MCF 10A (cell line): ENCODE results near the gene NCMAP. TPM values are rescaled to one million over a fixed set of nuclear protein-coding genes. Genes with fewer than 3 reads are reported as not detected.
A peak's percentile ranks its signal among the peaks of the same experiment; 100 is the strongest.

Source experiments
- BruUV-seq: library from RNA; stranded (reverse); fragments of 400-500 nt; replicated peaks from 2 replicates; lab custom pipeline; 2021; lab: Mats Ljungman, UMichigan
- CTCF ChIA-PET: fragments of 300-600 bp; sonication (Branson Sonifier 250); formaldehyde crosslinking; extraction: SDS; loops from one replicate; lab custom pipeline; 2021; ENCODE audit warnings: antibody characterized with exemption, inconsistent platforms; lab: Yijun Ruan, JAX
- POLR2A ChIA-PET: fragments of 300-600, 350-650 bp; sonication (Branson Sonifier 250); formaldehyde crosslinking; extraction: SDS; loops from one replicate; lab custom pipeline; 2020; ENCODE audit warnings: antibody characterized with exemption, inconsistent platforms; lab: Yijun Ruan, JAX
- DNase-seq: peaks from one replicate; pipeline ENCODE4 v3.0.0-alpha.2; 2018; ENCODE audit not compliant: unreplicated experiment
- H3K27ac Mint-ChIP-seq: one replicate; pipeline ENCODE4 v1.8.0; 2022; ENCODE audit warnings: mild to moderate bottlenecking, low read depth, mixed read lengths; ENCODE audit not compliant: unreplicated experiment
- H3K27me3 Mint-ChIP-seq: one replicate; pipeline ENCODE4 v1.8.0; 2022; ENCODE audit warnings: mixed read lengths; ENCODE audit not compliant: insufficient read depth, unreplicated experiment
- H3K36me3 Mint-ChIP-seq: one replicate; pipeline ENCODE4 v1.8.0; 2022; ENCODE audit warnings: mild to moderate bottlenecking, moderate library complexity, mixed read lengths; ENCODE audit not compliant: insufficient read depth, unreplicated experiment
- H3K4me1 Mint-ChIP-seq: one replicate; pipeline ENCODE4 v1.8.0; 2022; ENCODE audit warnings: mixed read lengths; ENCODE audit not compliant: insufficient read depth, unreplicated experiment
- H3K4me3 Mint-ChIP-seq: one replicate; pipeline ENCODE4 v1.8.0; 2022; ENCODE audit warnings: mild to moderate bottlenecking, moderate library complexity, mixed read lengths; ENCODE audit not compliant: unreplicated experiment
- H3K9me3 Mint-ChIP-seq: one replicate; pipeline ENCODE4 v1.8.0; 2022; ENCODE audit warnings: mixed read lengths; ENCODE audit not compliant: unreplicated experiment
- intact Hi-C: fragments of 100-400 bp; cut with micrococcal nuclease; formaldehyde crosslinking; loops from 2 replicates; pipeline ENCODE4 v1.14.1; 2022
- total RNA-seq: library from RNA; stranded (reverse); gene quantifications from 2 replicates; pipeline ENCODE4 v1.2.3, GENCODE V29; 2022
- TF ChIP-seq, protein P1 (sequence below): fragments of 200-600 bp; IDR thresholded peaks from one replicate; pipeline ENCODE4 v1.8.0; 2022; ENCODE audit warnings: antibody characterized with exemption, mild to moderate bottlenecking; ENCODE audit not compliant: unreplicated experiment

NCMAP gene
- total RNA-seq, 1 experiment from 2014 or later = not detected

- Mint-ChIP-seq H3K36me3 (peaks cover 34% of the 10 kb centered on the region), H3K4me3 (peak within 1 kb of the TSS; percentile 98), H3K27me3 (no peaks in the 10 kb centered on the region), H3K9me3 (no peaks in the 10 kb centered on the region), H3K27ac (peak within 1 kb of the TSS; percentile 99), H3K4me1 (peaks cover 25% of the 10 kb centered on the region)
- TF ChIP-seq, protein P1, sequence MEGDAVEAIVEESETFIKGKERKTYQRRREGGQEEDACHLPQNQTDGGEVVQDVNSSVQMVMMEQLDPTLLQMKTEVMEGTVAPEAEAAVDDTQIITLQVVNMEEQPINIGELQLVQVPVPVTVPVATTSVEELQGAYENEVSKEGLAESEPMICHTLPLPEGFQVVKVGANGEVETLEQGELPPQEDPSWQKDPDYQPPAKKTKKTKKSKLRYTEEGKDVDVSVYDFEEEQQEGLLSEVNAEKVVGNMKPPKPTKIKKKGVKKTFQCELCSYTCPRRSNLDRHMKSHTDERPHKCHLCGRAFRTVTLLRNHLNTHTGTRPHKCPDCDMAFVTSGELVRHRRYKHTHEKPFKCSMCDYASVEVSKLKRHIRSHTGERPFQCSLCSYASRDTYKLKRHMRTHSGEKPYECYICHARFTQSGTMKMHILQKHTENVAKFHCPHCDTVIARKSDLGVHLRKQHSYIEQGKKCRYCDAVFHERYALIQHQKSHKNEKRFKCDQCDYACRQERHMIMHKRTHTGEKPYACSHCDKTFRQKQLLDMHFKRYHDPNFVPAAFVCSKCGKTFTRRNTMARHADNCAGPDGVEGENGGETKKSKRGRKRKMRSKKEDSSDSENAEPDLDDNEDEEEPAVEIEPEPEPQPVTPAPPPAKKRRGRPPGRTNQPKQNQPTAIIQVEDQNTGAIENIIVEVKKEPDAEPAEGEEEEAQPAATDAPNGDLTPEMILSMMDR = no peak
- intact Hi-C loops = loop anchor here (5.0 kb wide), 2 partner anchors 105 to 190 kb away; partner anchors contain the start of gene CLIC4
- DNase-seq = peak; percentile 100
- ChIA-PET POLR2A (interaction anchor here (0.6 to 5.9 kb wide), 23 partner anchors 11 to 602 kb away, joined by 3 to 66 read pairs (median 4); partner anchors contain the start of genes NIPAL3, STPG1 and SYF2), CTCF (interaction anchor here (0.9 to 1.1 kb wide), 2 partner anchors 228 to 249 kb away, joined by 4 read pairs; partner anchors contain the start of gene NIPAL3)
- BruUV-seq = TSS peak; percentile 94
These were observed 86.8 kb downstream of the NCMAP start, which contains the start of gene SRRM1 for GRCh38 chr1:24642481-24643362. Gene SRRM1, plus strand, starts transcription at chr1:24643302. Its CDS starts 25 bp downstream, at chr1:24643327.

DNA sequence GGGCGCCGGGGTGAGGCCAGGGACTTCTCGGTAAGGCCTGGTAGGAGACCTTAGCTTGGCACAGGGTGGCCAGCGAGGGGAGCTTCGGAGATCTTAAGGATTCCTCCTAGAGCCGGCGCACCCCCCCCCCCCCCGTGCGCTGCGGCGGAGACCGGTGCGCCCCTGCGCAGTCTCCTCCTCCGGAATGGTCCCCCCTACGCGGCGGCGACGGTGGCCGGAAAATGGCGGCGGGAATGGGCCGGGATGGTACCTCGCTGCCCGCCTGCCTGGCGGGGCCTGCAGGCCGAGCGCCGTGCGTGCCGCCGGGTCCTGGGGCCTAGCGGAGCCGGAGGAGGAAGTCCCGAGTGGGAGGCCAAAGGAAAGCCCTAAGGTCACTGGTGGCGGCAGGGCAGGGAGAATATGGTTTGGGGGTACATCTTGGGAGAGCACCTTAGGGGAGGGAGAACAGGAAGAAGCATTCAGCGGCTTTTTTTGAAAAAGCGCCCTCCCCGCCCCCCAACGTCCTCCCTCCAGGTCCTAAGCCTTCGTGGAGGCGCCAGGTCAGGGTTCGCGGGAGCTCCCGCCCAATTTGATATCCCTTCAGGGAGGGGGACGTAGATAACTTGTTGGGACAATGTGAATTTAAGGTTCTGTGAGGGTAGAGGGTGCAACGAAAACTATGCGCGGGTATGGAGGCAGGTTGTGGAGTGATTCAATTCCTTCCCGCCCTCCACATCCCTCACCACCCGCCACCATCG, 87.6 kb downstream of the NCMAP start:
- Mint-ChIP-seq H3K9me3 (no peaks in the 10 kb centered on the region), H3K27me3 (no peaks in the 10 kb centered on the region), H3K27ac (peak overlapping the region; percentile 99), H3K4me1 (peaks cover 25% of the 10 kb centered on the region), H3K4me3 (peak overlapping the region; percentile 98), H3K36me3 (peaks cover 42% of the 10 kb centered on the region)
- CTCF ChIA-PET = no interaction called here
- POLR2A ChIA-PET = interaction anchor here (0.7 to 5.9 kb wide), 16 partner anchors 10 to 601 kb away, joined by 3 to 66 read pairs (median 5); partner anchors contain the start of genes NIPAL3, STPG1 and SYF2
- TF ChIP-seq, protein P1 = no peak
- intact Hi-C loops = loop anchor here (5.0 kb wide), 2 partner anchors 104 to 189 kb away; partner anchors contain the start of gene CLIC4
- BruUV-seq = no TSS peak
- DNase-seq = no peak

DNA sequence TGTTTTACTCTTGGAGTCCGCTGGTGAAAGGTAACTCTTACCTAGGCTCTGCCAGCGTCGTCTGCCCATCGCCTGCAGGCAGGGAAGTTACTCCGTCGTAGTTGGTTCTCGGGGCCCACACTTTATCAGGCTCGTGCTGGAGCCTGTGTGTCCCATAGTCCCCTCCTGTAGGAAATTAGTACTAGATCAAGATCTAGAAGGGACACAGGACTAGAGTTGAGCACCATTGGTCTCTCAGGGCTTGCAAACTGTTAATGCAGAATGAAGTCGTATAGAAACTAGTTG, 88.2 kb downstream of the NCMAP start:
- ChIA-PET POLR2A (interaction anchor here (0.6 to 5.9 kb wide), 15 partner anchors 10 to 601 kb away, joined by 3 to 66 read pairs (median 6); partner anchors contain the start of genes NIPAL3, STPG1 and SYF2), CTCF (interaction anchor here (0.6 to 1.0 kb wide), 2 partner anchors 137 to 445 kb away, joined by 3 to 4 read pairs; no protein-coding TSS in a partner anchor)
- TF ChIP-seq, protein P1 = no peak
- intact Hi-C loops = loop anchor here (5.0 kb wide), 2 partner anchors 103 to 188 kb away; partner anchors contain the start of gene CLIC4
- Mint-ChIP-seq H3K27me3 (no peaks in the 10 kb centered on the region), H3K4me3 (peak overlapping the region; percentile 98), H3K9me3 (no peaks in the 10 kb centered on the region), H3K36me3 (peaks cover 47% of the 10 kb centered on the region), H3K4me1 (peaks cover 25% of the 10 kb centered on the region), H3K27ac (peak overlapping the region; percentile 99)
- peak; percentile 22 for DNase-seq
- no TSS peak for BruUV-seq
